Measurements from ENCODE around the gene OR6X1.

OR6X1 gene, protein sequence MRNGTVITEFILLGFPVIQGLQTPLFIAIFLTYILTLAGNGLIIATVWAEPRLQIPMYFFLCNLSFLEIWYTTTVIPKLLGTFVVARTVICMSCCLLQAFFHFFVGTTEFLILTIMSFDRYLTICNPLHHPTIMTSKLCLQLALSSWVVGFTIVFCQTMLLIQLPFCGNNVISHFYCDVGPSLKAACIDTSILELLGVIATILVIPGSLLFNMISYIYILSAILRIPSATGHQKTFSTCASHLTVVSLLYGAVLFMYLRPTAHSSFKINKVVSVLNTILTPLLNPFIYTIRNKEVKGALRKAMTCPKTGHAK

DNA sequence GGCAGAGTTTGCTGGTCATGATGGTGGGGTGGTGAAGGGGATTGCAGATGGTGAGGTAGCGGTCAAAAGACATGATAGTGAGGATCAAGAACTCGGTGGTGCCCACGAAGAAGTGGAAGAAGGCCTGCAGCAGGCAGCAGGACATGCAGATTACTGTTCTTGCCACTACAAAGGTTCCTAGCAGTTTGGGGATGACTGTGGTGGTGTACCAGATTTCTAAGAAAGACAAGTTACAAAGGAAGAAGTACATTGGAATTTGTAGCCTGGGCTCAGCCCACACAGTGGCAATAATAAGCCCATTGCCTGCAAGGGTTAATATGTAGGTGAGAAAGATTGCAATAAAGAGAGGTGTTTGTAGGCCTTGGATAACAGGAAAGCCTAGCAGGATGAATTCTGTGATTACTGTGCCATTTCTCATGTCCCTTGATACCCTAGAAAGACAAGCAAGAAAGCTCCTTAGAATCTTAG lies at the start of gene OR6X1:
TSS of gene OR6X1 (minus strand) at position 418 of the 468 bp plus-strand sequence. CDS start at position 418, 0 bp downstream.
- no peak for DNase-seq

GRCh38 chr11:123801765-123802164 lies 47.4 kb upstream of the OR6X1 start:
- no peak for DNase-seq

DNA sequence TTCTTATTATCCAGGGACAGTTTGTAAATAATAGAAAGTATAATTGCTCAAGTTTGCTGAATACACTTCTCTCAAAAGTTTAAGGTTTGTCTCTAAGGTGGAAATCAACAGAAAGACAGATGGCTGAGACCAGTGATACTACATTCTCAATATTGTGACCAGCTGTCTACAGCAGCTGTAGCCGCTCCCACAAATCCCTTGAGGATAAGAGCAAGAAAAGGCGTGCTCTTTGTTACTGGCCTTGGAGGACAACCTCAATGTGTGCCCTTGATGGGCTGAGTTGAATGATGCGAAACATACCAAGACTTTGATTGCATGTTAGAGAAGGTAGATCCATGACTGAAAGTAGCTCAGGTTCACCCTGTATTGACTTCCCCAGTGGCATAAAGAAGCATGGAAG lies 45.7 kb upstream of the OR6X1 start:
- DNase-seq, result no peak

DNA sequence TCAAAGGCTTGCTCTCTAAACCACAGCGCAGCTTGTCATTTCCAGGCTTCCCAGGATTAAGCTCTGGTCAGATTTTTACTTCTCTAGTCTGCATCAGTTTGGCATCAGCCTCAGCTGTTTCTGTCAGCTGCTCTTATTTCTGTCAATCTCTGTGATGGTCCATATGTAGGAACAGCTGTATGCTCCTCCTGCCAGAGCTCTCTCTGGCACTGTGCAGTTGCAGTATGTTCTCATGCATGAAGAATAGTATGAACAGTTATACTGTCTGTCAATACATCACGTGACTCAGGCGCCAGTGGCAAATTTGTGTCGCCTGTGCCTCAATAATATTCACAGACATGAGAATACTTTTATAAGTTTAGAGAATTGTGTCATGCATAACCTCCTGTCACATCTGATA lies 45.1 kb upstream of the OR6X1 start:
- DNase-seq, result no peak

- no peak for DNase-seq
Measured at GRCh38 chr11:123798513-123799252, 44.4 kb upstream of the OR6X1 start.

DNA sequence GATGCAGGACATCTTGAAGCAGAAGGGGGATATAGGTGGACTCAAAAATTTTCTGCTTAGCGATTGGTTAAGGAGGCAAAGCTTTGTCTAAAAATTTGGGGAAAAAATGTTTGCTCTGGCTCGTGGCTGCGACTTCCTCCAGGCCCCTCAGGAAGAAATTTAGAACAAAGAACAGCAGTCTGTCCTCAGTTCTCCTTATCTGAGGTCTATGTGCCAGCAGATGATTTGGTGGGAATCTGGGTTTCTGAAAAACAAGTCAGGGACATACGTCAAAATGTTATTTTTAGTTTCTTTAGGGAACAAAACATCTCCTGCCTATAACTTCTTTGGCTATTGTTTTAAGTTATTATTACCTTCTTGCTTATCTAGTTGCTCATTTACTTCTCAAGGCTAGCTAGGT lies 43.8 kb upstream of the OR6X1 start:
- no peak for DNase-seq

GRCh38 chr11:123797541-123797940 lies 43.2 kb upstream of the OR6X1 start:
- DNase-seq, result no peak

DNA sequence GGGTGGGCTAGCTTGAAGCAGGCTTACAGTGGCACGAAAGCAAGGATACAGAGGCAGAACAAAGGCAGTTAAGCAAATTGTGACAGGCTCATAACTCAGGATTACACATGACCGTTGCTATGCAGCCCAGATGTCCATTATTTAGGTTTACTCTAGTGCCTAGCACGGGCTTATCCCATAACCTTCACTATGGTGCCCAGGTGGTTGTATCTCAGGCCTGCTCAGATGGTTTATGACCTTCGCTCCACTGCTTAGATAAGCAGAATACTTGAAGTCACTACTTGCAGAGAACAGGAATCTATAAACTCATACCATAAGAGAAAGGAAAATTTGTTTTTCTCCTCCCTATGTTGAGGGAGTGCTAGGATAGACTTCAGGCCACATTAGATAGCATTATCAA lies 42.8 kb upstream of the OR6X1 start:
- DNase-seq, result no peak

- DNase-seq, result no peak
Measured at GRCh38 chr11:123796226-123796625, 41.9 kb upstream of the OR6X1 start.

DNA sequence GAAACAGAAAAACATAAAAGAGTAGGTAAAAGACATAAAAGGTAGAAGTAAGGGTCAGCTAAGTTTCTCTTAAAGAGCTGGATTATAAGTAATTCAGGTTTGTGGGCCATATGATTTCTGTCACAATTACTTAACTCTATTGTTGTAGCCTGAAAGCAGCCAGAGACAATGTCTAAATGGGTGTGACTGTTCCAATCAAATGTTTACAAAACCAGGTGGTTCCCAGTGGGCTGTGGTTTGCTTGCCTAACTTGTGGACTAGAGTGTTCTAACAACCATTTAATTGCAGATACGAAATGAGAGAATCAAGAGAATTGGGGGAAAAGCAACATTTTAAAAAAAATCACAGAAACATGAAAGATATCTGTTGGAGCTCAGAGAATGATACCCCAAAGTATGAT lies 29.2 kb upstream of the OR6X1 start:
- DNase-seq, result no peak

DNA sequence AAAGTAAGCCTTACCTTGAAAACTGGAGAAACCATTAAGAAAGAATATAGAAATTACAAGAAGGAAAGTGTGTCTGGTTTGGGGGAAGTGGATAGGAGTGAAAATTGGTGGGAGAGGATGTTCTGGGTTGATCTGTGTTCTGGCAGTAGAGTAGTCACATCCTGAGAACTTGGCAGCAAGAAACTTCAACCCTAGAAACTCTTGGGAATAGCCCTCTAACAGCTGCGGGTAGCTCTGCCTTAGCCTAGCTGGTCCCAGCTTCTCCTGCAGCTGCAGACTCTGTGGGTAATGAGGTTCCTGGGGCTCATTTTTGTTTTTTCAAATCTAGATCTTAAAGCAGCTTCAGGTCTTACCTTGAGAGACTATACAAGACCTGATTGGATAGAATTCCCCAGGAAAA lies 24.2 kb upstream of the OR6X1 start:
- DNase-seq, result no peak

- DNase-seq, result no peak
Measured at GRCh38 chr11:123775715-123776549, 21.6 kb upstream of the OR6X1 start.

- DNase-seq, result no peak
Measured at GRCh38 chr11:123775289-123775688, 21.0 kb upstream of the OR6X1 start.

DNA sequence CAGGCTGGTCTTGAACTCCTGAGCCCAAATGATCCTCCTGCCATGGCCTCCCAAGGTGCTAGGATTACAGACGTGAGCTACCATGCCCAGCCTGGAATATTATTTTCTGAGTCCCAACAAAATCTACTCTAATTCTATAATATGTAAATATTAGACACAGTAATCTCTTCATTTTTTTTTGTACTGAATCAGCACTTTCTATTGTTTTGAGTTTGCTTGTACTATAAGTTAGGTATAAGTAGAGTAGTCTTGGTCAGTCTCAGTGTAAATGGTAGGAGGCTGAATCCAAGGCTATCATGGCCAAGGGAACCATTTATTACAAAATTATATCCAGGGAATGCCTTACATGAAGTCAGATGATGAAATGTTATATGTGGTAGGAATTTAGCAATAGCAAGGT lies 19.6 kb upstream of the OR6X1 start:
- no peak for DNase-seq

- no peak for DNase-seq
Measured at GRCh38 chr11:123773026-123773425, 18.7 kb upstream of the OR6X1 start.

GRCh38 chr11:123771664-123772063 lies 17.3 kb upstream of the OR6X1 start:
- DNase-seq, result no peak

DNA sequence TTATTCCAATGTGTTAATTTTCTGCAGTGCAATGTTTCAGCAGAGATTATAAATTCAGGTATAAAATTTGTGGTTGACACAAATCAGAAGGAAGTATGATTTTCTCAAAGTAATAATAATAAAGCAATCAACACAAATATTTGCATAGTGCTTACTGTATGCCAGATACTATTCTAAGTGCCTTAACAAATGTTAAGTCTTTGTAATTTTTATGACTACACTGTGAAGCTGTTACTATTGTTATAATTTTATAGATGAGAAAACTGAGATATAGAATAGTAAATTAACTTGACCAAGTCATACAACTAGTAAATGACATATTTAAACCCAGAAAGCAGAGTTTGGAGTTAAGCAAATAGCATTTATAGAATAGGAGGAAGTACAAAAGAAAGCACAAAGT lies 16.4 kb upstream of the OR6X1 start:
- DNase-seq, result no peak

- DNase-seq, result no peak
Measured at GRCh38 chr11:123765601-123766000, 11.3 kb upstream of the OR6X1 start.

- DNase-seq, result no peak
Measured at GRCh38 chr11:123762422-123762821, 8.1 kb upstream of the OR6X1 start.

DNA sequence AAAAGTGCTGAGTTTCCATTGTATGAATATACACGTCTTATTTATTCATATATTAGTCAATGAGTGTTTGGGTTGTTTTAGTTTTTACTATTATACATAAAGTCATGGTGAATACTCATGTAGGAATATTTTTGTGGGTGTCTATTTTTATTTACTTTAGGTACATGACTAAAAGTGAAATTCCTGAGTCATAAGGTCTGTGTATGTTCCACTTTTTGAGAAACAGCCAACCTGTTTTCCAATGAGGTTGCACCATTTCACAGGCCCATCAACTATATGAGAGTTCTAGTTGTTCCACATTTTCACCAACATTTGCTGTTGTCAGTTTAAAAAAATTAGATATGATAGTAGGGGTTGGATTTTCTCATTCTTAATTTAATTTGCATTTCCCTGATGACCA lies 6.6 kb upstream of the OR6X1 start:
- no peak for DNase-seq

GRCh38 chr11:123757976-123758375 lies 3.7 kb upstream of the OR6X1 start:
- DNase-seq, result no peak

DNA sequence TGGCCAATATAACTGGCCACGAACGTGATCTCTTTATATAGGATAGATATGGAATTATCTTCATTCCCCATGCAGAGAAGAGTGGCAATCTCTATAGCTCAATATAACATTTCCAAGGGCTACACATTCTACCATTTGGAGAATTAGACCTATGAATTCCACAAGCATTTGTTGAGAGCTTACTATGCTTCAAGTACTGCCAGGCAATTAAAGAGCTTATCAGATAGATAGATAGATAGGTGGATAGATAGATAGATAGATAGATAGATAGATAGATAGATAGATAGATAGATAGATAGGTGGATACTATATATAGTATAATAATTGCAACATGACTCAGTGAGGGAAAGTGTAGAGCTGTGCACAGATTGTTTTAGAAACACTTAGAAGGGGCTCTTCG lies 1.5 kb upstream of the OR6X1 start:
- no peak for DNase-seq

DNA sequence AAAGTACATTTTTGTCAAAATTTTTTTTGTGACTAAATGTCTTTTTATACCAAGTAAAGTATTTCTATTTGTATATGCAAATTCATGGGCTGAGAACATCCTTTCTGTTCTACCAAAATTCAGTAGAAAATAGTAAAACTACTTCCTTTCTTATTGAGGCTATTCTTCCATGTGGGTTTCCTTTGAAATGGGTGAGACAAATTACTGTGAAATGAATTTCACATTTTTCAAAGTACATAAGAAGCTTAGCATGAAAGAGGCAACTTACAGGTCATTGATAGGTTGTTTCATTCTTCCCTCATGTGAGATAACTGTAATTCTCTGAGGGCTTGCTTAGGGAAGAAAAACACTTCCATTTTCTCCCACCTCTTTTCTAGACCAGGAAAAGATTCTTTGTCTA lies 1.0 kb upstream of the OR6X1 start:
- DNase-seq, result no peak

GRCh38 chr11:123753110-123753509 lies 1.2 kb downstream of the OR6X1 start:
- DNase-seq, result no peak
